GM19438 (cell line): ENCODE data around the gene PIM3.

ENCODE experiments used
- ATAC-seq: cut with Tn5 transposase; IDR thresholded peaks from one replicate; pipeline ENCODE4 v1.9.1; 2021; ENCODE audit warnings: low read depth; ENCODE audit not compliant: unreplicated experiment

Gene PIM3

GRCh38 chr22:49965091-49966040, 4.8 kb downstream of the PIM3 start:
- ATAC-seq = no peak

DNA sequence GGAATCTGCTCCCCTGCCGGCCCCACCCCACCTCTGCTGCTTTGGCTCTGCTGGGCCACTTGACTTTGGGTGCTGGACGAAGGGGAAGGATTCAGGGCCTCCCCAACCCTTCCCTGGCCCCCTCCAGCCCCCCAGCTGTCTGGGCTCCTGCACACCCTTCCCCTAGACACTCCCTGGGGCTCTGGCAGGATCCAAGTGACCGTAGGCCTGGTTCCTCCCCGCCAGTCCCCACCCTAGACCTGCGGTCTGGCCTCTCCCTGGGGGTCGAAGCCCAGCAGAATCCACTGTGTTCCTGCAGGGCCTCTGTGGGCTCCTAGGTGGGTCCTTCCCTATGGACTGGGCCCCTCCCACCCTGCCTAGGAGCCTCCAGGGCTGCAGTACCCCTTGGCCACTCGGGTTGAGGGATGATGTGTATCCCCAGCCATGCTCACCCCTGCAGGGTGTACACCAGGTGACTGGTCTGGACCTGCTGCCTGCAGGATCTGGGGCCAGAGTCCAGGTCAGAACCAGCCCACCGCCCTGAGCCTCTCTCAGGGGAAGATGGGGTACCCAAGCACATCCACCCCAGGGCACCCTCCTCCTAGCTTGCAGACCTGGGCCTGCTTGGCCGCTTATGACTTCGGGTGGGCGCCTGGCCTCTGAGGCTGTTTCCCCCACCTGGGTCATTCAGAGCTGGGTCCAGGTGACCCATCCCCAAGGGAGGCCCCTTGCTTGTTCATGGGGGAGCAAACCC, 5.6 kb downstream of the PIM3 start:
- no peak for ATAC-seq

DNA sequence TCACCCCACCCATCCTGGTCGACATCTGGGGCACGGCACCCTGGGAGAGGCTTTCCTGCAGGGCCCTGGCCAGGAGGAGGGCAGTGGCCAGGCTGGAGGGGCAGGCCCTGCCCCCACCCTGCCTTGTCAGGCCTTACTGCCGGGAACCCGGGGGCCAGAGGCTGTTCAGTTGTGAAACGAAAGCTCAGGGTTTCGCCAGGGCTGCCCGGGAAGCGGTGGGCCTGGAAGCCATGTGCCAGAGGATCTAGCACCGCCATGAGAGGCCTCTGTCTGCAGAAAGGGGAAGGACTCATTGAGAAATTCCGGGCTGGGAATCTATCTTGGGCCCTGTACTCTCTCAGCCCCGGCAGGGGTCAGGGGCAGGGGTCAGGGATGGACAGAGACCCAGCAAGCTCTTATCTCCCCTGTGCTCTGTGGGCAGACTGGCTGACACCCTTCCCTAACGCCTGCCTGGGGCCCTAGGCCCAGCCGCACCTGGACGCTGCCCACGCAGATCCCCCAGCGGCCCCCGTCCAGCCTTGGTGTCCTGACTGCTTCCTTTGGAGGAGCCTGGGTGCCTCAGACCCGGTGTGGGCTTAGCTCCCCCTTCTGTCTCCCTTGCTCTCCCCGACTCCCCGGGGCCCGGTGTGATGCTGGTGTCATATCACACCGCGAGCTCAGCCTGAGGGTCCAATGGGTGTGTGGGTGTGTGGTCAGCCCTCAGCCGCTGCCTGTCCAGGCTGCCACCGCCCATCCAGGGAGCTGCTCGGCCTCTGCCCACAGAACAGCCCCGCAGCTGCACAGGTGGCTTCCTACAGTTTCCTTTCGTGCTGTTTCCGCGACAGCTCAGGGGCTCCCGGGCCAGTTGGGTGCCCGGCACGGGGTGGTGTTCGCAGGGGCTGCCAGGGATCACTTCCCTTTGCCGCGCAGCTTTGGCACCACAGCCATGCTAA, 6.5 kb downstream of the PIM3 start:
- no peak for ATAC-seq

GRCh38 chr22:49967706-49968208, 7.2 kb downstream of the PIM3 start:
- ATAC-seq = no peak

- no peak for ATAC-seq
Measured at GRCh38 chr22:49968313-49968830, 7.8 kb downstream of the PIM3 start.

DNA sequence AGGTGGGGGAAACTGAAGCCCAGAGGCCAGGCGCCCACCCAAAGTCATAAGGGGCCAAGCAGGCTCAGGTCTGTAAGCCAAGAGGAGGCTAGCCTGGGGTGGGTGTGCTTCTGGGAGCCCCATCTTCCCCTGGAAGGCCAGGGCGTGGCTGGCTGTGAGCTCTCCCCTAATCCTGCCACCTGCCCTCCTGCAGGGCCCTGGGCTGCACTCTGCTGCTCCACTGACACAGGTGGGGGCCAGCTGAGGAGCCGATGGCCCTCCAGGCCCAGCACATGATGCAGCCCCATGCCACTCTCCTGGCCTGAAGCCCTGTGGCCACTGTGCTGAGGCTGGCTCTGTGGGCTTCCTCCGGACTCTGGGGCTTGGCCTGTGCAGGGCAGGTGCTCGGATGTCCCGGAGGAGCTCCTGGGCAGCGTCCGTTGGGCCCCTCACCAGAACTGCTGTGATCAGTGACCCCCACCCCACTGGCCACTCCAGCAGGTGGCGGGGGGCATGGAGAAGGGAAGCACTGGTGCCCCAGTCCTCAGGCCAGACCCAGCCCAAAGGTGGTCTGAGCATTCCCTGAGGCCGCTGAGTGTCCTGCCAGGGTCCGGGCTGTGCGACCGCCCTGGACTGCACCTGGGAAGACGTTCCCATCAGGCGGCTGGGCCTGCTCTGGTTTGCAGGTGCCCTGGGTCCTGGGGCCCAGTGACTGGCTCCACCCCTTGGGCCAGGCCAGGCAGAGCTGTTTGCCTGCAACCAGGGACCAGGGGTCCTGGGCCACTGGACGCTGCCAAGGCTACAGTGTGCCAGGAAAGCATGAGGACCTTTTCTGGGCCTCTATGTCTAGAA, 8.5 kb downstream of the PIM3 start:
- no peak for ATAC-seq

GRCh38 chr22:49969751-49970527, 9.4 kb downstream of the PIM3 start:
- ATAC-seq = no peak

DNA sequence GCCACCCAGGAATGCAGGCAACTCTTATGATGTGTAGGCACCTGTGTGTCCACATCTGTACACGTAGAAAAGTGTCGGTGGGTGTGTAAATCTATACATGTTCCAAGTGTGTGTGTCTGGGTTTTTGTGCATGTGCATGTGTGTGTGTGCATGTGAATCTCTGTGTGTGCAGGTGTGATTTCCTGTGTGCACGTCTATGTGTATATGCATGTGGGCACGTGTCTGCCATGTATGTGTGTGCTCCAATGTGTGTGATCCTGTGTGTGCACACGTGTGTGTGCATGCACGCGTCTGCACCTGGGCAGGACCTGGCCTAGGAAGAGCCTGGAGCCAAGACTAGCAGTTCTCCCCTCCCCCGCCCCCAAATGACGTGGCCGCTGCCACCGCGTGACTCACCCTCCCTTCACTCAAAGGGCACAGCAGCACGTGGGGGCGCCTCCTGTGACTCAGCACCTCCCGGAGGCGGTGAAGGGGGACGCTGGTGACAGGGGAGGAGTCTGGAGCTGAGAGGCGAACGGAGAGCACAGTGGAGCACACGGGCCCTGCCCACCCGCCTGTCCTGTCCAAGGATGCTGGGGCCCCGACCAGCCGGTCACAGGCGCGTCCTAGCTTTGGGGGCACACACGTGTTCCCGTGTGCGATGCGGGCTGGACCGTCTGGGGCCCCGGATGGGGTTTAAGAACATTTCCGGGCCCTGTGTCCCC, 10.1 kb downstream of the PIM3 start:
- peak; percentile 60 for ATAC-seq

- peak; percentile 15 for ATAC-seq
Measured at GRCh38 chr22:49971232-49972162, 10.9 kb downstream of the PIM3 start.

GRCh38 chr22:49972163-49973017, 11.8 kb downstream of the PIM3 start:
- no peak for ATAC-seq

DNA sequence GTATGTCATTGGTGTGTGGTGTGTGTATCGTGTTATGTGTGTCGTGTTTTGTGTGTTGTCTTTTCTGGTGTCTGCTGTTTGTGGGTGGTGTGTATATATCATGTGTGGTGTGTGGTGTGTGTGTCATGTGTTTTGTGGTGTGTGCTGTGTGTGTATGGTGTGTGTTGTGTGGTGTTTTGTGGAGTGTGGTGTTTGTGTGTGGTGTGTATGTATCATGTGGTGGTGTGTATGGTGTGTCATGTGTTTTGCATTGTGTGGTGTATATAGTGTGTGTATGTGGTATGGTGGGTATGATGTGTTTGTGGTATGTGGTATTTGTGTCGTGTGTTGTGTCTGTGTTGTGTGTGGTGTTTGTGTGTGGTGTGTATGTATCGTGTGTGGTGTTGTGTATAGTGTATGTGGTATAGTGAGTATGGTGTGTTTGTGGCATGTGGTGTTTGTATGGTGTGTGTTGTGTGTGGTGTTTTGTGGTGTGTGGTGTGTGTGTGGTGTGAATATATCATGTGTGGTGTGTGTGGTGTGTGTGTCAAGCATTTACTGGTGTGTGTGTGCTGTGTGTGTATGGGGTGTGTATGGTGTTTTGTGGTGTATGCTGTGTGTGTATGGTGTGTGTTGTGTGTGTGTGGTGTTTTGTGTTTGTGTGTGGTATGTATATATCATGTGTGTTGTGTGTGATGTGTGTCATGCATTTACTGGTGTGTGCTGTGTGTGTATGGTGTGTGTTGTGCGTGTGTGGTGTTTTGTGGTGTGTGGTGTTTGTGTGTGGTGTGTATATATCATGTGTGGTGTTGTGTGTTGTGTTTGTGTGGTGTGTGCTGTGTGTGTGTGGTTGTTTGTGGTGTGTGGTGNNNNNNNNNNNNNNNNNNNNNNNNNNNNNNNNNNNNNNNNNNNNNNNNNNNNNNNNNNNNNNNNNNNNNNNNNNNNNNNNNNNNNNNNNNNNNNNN, 12.7 kb downstream of the PIM3 start:
- ATAC-seq = no peak

- ATAC-seq = no peak
Measured at GRCh38 chr22:49975543-49976389, 15.2 kb downstream of the PIM3 start.

GRCh38 chr22:49976439-49977175, 16.0 kb downstream of the PIM3 start:
- ATAC-seq = no peak
